Measurements from ENCODE around the gene FADS6. TPM values are rescaled to one million over a fixed set of nuclear protein-coding genes. Genes with fewer than 3 reads are reported as not detected.
A peak's percentile ranks its signal among the peaks of the same experiment; 100 is the strongest.

FADS6 gene
- total and polyA plus RNA-seq, 2 of the 13 experiments (the other 11 are each of a cell fraction or from before 2014, with no cell fraction given), result 0.11 TPM

DNA sequence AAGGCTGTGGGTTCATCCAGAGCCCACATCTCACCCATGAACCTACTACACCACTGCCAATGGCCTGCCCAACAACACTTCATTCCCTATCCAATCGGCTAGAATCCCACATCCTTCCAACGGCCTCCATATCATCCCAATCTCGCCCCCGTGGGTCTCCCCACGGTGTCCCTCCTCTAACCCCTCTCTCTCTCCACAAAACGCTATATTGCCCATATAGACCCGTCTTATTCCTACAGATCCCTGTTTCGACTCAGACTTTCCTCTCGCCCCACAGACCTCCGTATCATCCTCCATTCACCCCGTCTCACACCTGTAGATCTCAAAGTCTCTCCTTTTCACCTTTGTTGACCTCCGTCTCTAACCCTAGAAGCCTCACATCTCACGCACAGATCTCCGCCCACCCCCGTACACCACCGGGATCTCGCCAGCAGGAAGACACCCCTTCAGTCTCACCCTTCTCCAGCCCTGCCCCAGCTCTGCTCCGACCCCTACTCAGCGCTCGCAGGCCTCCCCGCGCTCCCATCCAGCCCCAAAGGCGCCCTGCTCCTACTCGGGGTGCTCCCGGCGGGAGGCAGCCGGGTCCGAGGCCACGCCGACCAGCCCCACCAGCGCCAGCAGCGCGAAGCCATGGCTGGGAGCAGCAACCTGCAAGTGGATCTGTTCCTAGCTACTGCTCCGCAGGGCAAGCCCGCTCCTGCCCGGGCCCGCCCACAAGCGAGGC is 21.0 kb downstream of the FADS6 start, which contains the start of gene FDXR (continued):
- no peak for TF ChIP-seq E2F1 (CRISPR knock-in tag; IDR thresholded peaks at IDR 0.05)
- peak; percentile 95 for TF ChIP-seq ZSCAN21 (CRISPR knock-in tag; IDR thresholded peaks at IDR 0.05; ENCODE audit: borderline replicate concordance)
- TF ChIP-seq, protein P1, sequence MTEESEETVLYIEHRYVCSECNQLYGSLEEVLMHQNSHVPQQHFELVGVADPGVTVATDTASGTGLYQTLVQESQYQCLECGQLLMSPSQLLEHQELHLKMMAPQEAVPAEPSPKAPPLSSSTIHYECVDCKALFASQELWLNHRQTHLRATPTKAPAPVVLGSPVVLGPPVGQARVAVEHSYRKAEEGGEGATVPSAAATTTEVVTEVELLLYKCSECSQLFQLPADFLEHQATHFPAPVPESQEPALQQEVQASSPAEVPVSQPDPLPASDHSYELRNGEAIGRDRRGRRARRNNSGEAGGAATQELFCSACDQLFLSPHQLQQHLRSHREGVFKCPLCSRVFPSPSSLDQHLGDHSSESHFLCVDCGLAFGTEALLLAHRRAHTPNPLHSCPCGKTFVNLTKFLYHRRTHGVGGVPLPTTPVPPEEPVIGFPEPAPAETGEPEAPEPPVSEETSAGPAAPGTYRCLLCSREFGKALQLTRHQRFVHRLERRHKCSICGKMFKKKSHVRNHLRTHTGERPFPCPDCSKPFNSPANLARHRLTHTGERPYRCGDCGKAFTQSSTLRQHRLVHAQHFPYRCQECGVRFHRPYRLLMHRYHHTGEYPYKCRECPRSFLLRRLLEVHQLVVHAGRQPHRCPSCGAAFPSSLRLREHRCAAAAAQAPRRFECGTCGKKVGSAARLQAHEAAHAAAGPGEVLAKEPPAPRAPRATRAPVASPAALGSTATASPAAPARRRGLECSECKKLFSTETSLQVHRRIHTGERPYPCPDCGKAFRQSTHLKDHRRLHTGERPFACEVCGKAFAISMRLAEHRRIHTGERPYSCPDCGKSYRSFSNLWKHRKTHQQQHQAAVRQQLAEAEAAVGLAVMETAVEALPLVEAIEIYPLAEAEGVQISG (CRISPR knock-in tag; IDR thresholded peaks at IDR 0.05), result peak; percentile 68
- 0 out of 2 replicates have a peak, but pooled peaks have one; percentile 28 for TF ChIP-seq DPF2 (CRISPR knock-in tag; IDR thresholded peaks at IDR 0.05; ENCODE audit: borderline replicate concordance, low read depth)
- TF ChIP-seq ZNF274 (CRISPR knock-in tag; IDR thresholded peaks at IDR 0.05), result peak; percentile 91
- TF ChIP-seq SIN3A (IDR thresholded peaks at IDR 0.05; ENCODE audit: borderline replicate concordance, low read depth, low read length), result peak; percentile 63; the same call in 1 of the 2 replicates
- TF ChIP-seq, protein P2, sequence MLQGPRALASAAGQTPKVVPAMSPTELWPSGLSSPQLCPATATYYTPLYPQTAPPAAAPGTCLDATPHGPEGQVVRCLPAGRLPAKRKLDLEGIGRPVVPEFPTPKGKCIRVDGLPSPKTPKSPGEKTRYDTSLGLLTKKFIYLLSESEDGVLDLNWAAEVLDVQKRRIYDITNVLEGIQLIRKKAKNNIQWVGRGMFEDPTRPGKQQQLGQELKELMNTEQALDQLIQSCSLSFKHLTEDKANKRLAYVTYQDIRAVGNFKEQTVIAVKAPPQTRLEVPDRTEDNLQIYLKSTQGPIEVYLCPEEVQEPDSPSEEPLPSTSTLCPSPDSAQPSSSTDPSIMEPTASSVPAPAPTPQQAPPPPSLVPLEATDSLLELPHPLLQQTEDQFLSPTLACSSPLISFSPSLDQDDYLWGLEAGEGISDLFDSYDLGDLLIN (CRISPR knock-in tag; IDR thresholded peaks at IDR 0.05; ENCODE audit: borderline replicate concordance), result 0 out of 2 replicates have a peak, but pooled peaks have one; percentile 32
- peak; percentile 50; the same call in 1 of the 2 replicates for TF ChIP-seq ZNF121 (CRISPR knock-in tag; IDR thresholded peaks at IDR 0.05)
- TF ChIP-seq SPEN (CRISPR knock-in tag; IDR thresholded peaks at IDR 0.05; ENCODE audit: low read depth), result no peak; the same call in 1 of the 2 replicates
- TF ChIP-seq ETS1 (CRISPR knock-in tag; IDR thresholded peaks at IDR 0.05), result 0 out of 2 replicates have a peak, but pooled peaks have one; percentile 40
- no peak; the same call in 1 of the 2 replicates for TF ChIP-seq NR2C2 (CRISPR knock-in tag; IDR thresholded peaks at IDR 0.05; ENCODE audit: borderline replicate concordance)
- peak; percentile 57; the same call in 1 of the 2 replicates for TF ChIP-seq MIER2 (CRISPR knock-in tag; IDR thresholded peaks at IDR 0.05)
- peak; percentile 91; the same call in 1 of the 2 replicates for TF ChIP-seq TMF1 (CRISPR knock-in tag; IDR thresholded peaks at IDR 0.05; ENCODE audit: low read depth)
- no peak for TF ChIP-seq FOXJ3 (CRISPR knock-in tag; IDR thresholded peaks at IDR 0.05; ENCODE audit: borderline replicate concordance)
- no peak for TF ChIP-seq ZNF3 (CRISPR knock-in tag; IDR thresholded peaks at IDR 0.05)
- TF ChIP-seq SMAD1 (CRISPR knock-in tag; IDR thresholded peaks at IDR 0.05; ENCODE audit: borderline replicate concordance, low read depth), result peak; percentile 16; the same call in 1 of the 2 replicates
- peak; percentile 95 for TF ChIP-seq BORCS8-MEF2B (CRISPR knock-in tag; IDR thresholded peaks at IDR 0.05)
- 0 out of 2 replicates have a peak, but pooled peaks have one; percentile 47 for TF ChIP-seq ZKSCAN5 (CRISPR knock-in tag; IDR thresholded peaks at IDR 0.05)
- no peak for TF ChIP-seq CCAR2 (optimal IDR thresholded peaks at IDR 0.05; ENCODE audit: low read depth, low read length)
- peak; percentile 82; the same call in 1 of the 2 replicates for TF ChIP-seq THYN1 (CRISPR knock-in tag; IDR thresholded peaks at IDR 0.05; ENCODE audit: borderline replicate concordance, low read depth)
- no peak for TF ChIP-seq RFXAP (CRISPR knock-in tag; IDR thresholded peaks at IDR 0.05; ENCODE audit: borderline replicate concordance)
